C4-2B (cell line): ENCODE measurements around the gene FBXL17.

Experiments used
- ZFX ChIP-seq: fragments of 450-650 bp; IDR thresholded peaks from 2 replicates; pipeline ENCODE4 v1.6.1; 2017
- TF ChIP-seq, protein P1 (sequence below): fragments of 450-650 bp; conservative IDR thresholded peaks from 2 replicates; pipeline ENCODE4 v1.5.1; 2017; ENCODE audit warnings: mild to moderate bottlenecking

DNA sequence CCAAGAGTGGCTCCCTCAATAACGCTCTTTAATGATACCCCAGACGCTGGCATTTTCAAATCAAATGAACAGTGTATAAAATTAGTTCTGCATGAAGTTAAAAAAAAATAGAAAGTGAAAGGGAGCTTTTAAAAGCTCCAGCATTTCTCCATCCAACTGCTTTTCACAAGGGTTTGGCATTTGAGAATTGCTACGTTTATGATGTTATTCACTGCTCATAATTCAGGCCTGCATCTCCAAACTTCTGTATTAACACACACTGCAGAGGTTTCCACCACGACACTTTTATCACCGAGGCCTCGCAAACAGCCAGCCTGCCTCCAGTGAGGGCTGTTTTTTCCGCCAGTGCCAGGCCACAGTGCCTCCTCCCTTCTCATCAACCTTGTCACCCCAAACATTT lies 505.6 kb downstream of the FBXL17 start:
- TF ChIP-seq, protein P1, sequence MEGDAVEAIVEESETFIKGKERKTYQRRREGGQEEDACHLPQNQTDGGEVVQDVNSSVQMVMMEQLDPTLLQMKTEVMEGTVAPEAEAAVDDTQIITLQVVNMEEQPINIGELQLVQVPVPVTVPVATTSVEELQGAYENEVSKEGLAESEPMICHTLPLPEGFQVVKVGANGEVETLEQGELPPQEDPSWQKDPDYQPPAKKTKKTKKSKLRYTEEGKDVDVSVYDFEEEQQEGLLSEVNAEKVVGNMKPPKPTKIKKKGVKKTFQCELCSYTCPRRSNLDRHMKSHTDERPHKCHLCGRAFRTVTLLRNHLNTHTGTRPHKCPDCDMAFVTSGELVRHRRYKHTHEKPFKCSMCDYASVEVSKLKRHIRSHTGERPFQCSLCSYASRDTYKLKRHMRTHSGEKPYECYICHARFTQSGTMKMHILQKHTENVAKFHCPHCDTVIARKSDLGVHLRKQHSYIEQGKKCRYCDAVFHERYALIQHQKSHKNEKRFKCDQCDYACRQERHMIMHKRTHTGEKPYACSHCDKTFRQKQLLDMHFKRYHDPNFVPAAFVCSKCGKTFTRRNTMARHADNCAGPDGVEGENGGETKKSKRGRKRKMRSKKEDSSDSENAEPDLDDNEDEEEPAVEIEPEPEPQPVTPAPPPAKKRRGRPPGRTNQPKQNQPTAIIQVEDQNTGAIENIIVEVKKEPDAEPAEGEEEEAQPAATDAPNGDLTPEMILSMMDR: no peak
- no peak for TF ChIP-seq ZFX
